Natural killer cell treated with Interleukin-12 subunit alpha and Interleukin-12 subunit beta and Interleukin-15 and Interleukin-18, amount 100 ng/mL, for 72 hours (primary cell): ENCODE measurements around the gene MPZL3. TPM values are rescaled to one million over a fixed set of nuclear protein-coding genes. Genes with fewer than 3 reads are reported as not detected.
A peak's percentile ranks its signal among the peaks of the same experiment; 100 is the strongest.

ENCODE experiments used
- ATAC-seq, 2 donors: fragments of 150-1000 bp; cut with Tn5 transposase in 1 of 2; sonication (Bioruptor Pico), chemical (Tn5 transposase) in 1 of 2; 2 replicates each; pipeline ENCODE4 v1.10.0; 2021
- DNase-seq: peaks from one replicate; pipeline ENCODE4 v3.0.0; 2022; ENCODE audit warnings: low spot score
- H3K27ac Mint-ChIP-seq, 2 donors: 1 replicate in 1 of 2; 2 replicates in 1 of 2; pipeline ENCODE4 v1.8.0; 2022; ENCODE audit warnings: mixed read lengths in 2 of 2, mild to moderate bottlenecking in 1 of 2, moderate library complexity in 1 of 2
- H3K27me3 Mint-ChIP-seq, 2 donors: 1 replicate in 1 of 2; 2 replicates in 1 of 2; pipeline ENCODE4 v1.8.0; 2022; ENCODE audit warnings: mixed read lengths in 2 of 2
- H3K36me3 Mint-ChIP-seq: one replicate; pipeline ENCODE4 v1.8.0; 2022; ENCODE audit warnings: mixed read lengths
- H3K4me1 Mint-ChIP-seq, 2 donors: 1 replicate in 1 of 2; 2 replicates in 1 of 2; pipeline ENCODE4 v1.8.0; 2022; ENCODE audit warnings: low read depth in 2 of 2, mixed read lengths in 2 of 2, mild to moderate bottlenecking in 1 of 2
- H3K4me3 Mint-ChIP-seq: one replicate; pipeline ENCODE4 v1.8.0; 2022; ENCODE audit warnings: mixed read lengths
- H3K9me3 Mint-ChIP-seq: 2 replicates; pipeline ENCODE4 v1.8.0; 2022; ENCODE audit warnings: mixed read lengths
- total RNA-seq, 2 donors: library from RNA; stranded (reverse); gene quantifications; one replicate each; pipeline ENCODE4 v1.2.3, GENCODE V29; 2022

MPZL3 gene
- total RNA-seq, 2 donors from 2014 or later, result 10.8 to 12.8 TPM

GRCh38 chr11:118222437-118222836, 29.7 kb downstream of the MPZL3 start:
- peaks cover 6% of the 10 kb centered on the region for H3K36me3 Mint-ChIP-seq

GRCh38 chr11:118221419-118221818, 30.7 kb downstream of the MPZL3 start:
- peaks cover 0 to 22% of the 10 kb centered on the region in 2 donors for H3K27me3 Mint-ChIP-seq

More at GRCh38 chr11:118222437-118222836, 29.7 kb downstream of the MPZL3 start:
- ATAC-seq (no peak), DNase-seq (no peak)
- Mint-ChIP-seq H3K9me3 (no peaks in the 10 kb centered on the region), H3K27ac (peak overlapping the region; percentile 67 to 78), H3K4me3 (no peak overlapping the region), H3K4me1 (peaks cover 29 to 61% of the 10 kb centered on the region in 2 donors), H3K27me3 (peaks cover 0 to 17% of the 10 kb centered on the region in 2 donors)

GRCh38 chr11:118219732-118220131, 32.4 kb downstream of the MPZL3 start:
- Mint-ChIP-seq H3K9me3 (no peaks in the 10 kb centered on the region), H3K36me3 (no peaks in the 10 kb centered on the region), H3K4me1 (peaks cover 23 to 59% of the 10 kb centered on the region in 2 donors), H3K27ac (peak overlapping the region; percentile 80 to 81), H3K4me3 (peak overlapping the region; percentile 54), H3K27me3 (peaks cover 0 to 24% of the 10 kb centered on the region in 2 donors)
- DNase-seq, result no peak
- ATAC-seq, result no peak

More at GRCh38 chr11:118221419-118221818, 30.7 kb downstream of the MPZL3 start:
- no peak for ATAC-seq
- DNase-seq, result no peak
- Mint-ChIP-seq H3K4me3 (no peak overlapping the region), H3K4me1 (peaks cover 26 to 61% of the 10 kb centered on the region in 2 donors), H3K36me3 (peaks cover 6% of the 10 kb centered on the region), H3K27ac (no peak overlapping the region), H3K9me3 (no peaks in the 10 kb centered on the region)

- ATAC-seq (no peak), DNase-seq (no peak)
- Mint-ChIP-seq H3K4me3 (peak overlapping the region; percentile 54), H3K27ac (peak overlapping the region; percentile 80 to 81), H3K4me1 (peaks cover 23 to 59% of the 10 kb centered on the region in 2 donors), H3K27me3 (peaks cover 0 to 24% of the 10 kb centered on the region in 2 donors), H3K36me3 (no peaks in the 10 kb centered on the region), H3K9me3 (no peaks in the 10 kb centered on the region)
Measured at GRCh38 chr11:118219244-118219643, 32.9 kb downstream of the MPZL3 start.

- no peaks in the 10 kb centered on the region for H3K36me3 Mint-ChIP-seq
- peak in 1 of 2 donors; percentile 76 for ATAC-seq
- H3K4me3 Mint-ChIP-seq, result peak overlapping the region; percentile 76
- no peaks in the 10 kb centered on the region for H3K9me3 Mint-ChIP-seq
- peaks cover 7 to 37% of the 10 kb centered on the region in 2 donors for H3K27me3 Mint-ChIP-seq
- H3K27ac Mint-ChIP-seq, result peak overlapping the region; percentile 80 to 81
- DNase-seq, result no peak
- peaks cover 24 to 65% of the 10 kb centered on the region in 2 donors for H3K4me1 Mint-ChIP-seq
Measured at GRCh38 chr11:118217575-118217974, 34.6 kb downstream of the MPZL3 start.

- Mint-ChIP-seq H3K27me3 (peaks cover 8 to 39% of the 10 kb centered on the region in 2 donors), H3K4me1 (peaks cover 24 to 66% of the 10 kb centered on the region in 2 donors), H3K36me3 (no peaks in the 10 kb centered on the region), H3K27ac (peak overlapping the region; percentile 80 to 81), H3K9me3 (no peaks in the 10 kb centered on the region), H3K4me3 (peak overlapping the region; percentile 76)
- DNase-seq, result no peak
- ATAC-seq, result peak in 1 of 2 donors; percentile 83
Measured at GRCh38 chr11:118216621-118217481, 35.3 kb downstream of the MPZL3 start.

- Mint-ChIP-seq H3K4me1 (peaks cover 24 to 66% of the 10 kb centered on the region in 2 donors), H3K36me3 (no peaks in the 10 kb centered on the region), H3K4me3 (peak overlapping the region; percentile 30), H3K27me3 (peaks cover 8 to 39% of the 10 kb centered on the region in 2 donors), H3K27ac (peak overlapping the region; percentile 80 to 81), H3K9me3 (no peaks in the 10 kb centered on the region)
- DNase-seq (no peak), ATAC-seq (no peak)
Measured at GRCh38 chr11:118215765-118216164, 36.4 kb downstream of the MPZL3 start.

GRCh38 chr11:118215262-118215661, 36.9 kb downstream of the MPZL3 start:
- Mint-ChIP-seq H3K4me3 (peak overlapping the region; percentile 30), H3K4me1 (peaks cover 24 to 66% of the 10 kb centered on the region in 2 donors), H3K27ac (peak overlapping the region; percentile 80 to 81), H3K9me3 (no peaks in the 10 kb centered on the region), H3K36me3 (no peaks in the 10 kb centered on the region), H3K27me3 (peaks cover 8 to 37% of the 10 kb centered on the region in 2 donors)
- ATAC-seq (peak in 1 of 2 donors; percentile 50), DNase-seq (no peak)

- H3K4me3 Mint-ChIP-seq, result peak overlapping the region; percentile 30
- H3K36me3 Mint-ChIP-seq, result no peaks in the 10 kb centered on the region
- peaks cover 24 to 58% of the 10 kb centered on the region in 2 donors for H3K4me1 Mint-ChIP-seq
- ATAC-seq, result no peak
- H3K27ac Mint-ChIP-seq, result peak overlapping the region; percentile 27 to 36
- DNase-seq, result no peak
- no peaks in the 10 kb centered on the region for H3K9me3 Mint-ChIP-seq
- peaks cover 8 to 32% of the 10 kb centered on the region in 2 donors for H3K27me3 Mint-ChIP-seq
Measured at GRCh38 chr11:118214210-118214914, 37.8 kb downstream of the MPZL3 start.

GRCh38 chr11:118213781-118214180, 38.4 kb downstream of the MPZL3 start:
- Mint-ChIP-seq H3K9me3 (no peaks in the 10 kb centered on the region), H3K4me3 (peak overlapping the region; percentile 30)

GRCh38 chr11:118213201-118213600, 39.0 kb downstream of the MPZL3 start:
- H3K9me3 Mint-ChIP-seq, result no peaks in the 10 kb centered on the region
- H3K27me3 Mint-ChIP-seq, result peaks cover 8 to 32% of the 10 kb centered on the region in 2 donors
- peak overlapping the region; percentile 27 to 36 for H3K27ac Mint-ChIP-seq
- H3K36me3 Mint-ChIP-seq, result no peaks in the 10 kb centered on the region
- H3K4me3 Mint-ChIP-seq, result peak overlapping the region; percentile 5
- no peak for DNase-seq
- no peak for ATAC-seq
- peaks cover 24 to 61% of the 10 kb centered on the region in 2 donors for H3K4me1 Mint-ChIP-seq

More at GRCh38 chr11:118213781-118214180, 38.4 kb downstream of the MPZL3 start:
- peak overlapping the region; percentile 27 to 36 for H3K27ac Mint-ChIP-seq
- H3K27me3 Mint-ChIP-seq, result peaks cover 8 to 33% of the 10 kb centered on the region in 2 donors
- DNase-seq (no peak), ATAC-seq (no peak)
- H3K36me3 Mint-ChIP-seq, result no peaks in the 10 kb centered on the region
- H3K4me1 Mint-ChIP-seq, result peaks cover 24 to 62% of the 10 kb centered on the region in 2 donors

GRCh38 chr11:118212781-118213191, 39.4 kb downstream of the MPZL3 start:
- H3K4me3 Mint-ChIP-seq, result peak overlapping the region; percentile 5
- no peaks in the 10 kb centered on the region for H3K9me3 Mint-ChIP-seq
- H3K4me1 Mint-ChIP-seq, result peaks cover 24 to 60% of the 10 kb centered on the region in 2 donors

GRCh38 chr11:118212131-118212725, 39.9 kb downstream of the MPZL3 start:
- H3K9me3 Mint-ChIP-seq, result no peaks in the 10 kb centered on the region
- H3K4me3 Mint-ChIP-seq, result no peak overlapping the region
- no peak for DNase-seq
- no peaks in the 10 kb centered on the region for H3K36me3 Mint-ChIP-seq
- peaks cover 24 to 57% of the 10 kb centered on the region in 2 donors for H3K4me1 Mint-ChIP-seq
- peak overlapping the region in 1 of 2 donors; percentile 27 for H3K27ac Mint-ChIP-seq
- H3K27me3 Mint-ChIP-seq, result peaks cover 8 to 35% of the 10 kb centered on the region in 2 donors
- ATAC-seq, result no peak

More at GRCh38 chr11:118212781-118213191, 39.4 kb downstream of the MPZL3 start:
- Mint-ChIP-seq H3K27ac (peak overlapping the region; percentile 27 to 36), H3K36me3 (no peaks in the 10 kb centered on the region), H3K27me3 (peaks cover 8 to 34% of the 10 kb centered on the region in 2 donors)
- ATAC-seq, result no peak
- DNase-seq, result no peak
